Inflammatory macrophage treated with lipopolysaccharide for 1 hour (primary cell): Measurements from ENCODE around the gene WDFY4.

ENCODE experiments used
- DNase-seq, 2 donors: peaks; one replicate each; pipeline ENCODE4 v3.0.0-alpha.2; 2020 to 2022

WDFY4 gene

DNA sequence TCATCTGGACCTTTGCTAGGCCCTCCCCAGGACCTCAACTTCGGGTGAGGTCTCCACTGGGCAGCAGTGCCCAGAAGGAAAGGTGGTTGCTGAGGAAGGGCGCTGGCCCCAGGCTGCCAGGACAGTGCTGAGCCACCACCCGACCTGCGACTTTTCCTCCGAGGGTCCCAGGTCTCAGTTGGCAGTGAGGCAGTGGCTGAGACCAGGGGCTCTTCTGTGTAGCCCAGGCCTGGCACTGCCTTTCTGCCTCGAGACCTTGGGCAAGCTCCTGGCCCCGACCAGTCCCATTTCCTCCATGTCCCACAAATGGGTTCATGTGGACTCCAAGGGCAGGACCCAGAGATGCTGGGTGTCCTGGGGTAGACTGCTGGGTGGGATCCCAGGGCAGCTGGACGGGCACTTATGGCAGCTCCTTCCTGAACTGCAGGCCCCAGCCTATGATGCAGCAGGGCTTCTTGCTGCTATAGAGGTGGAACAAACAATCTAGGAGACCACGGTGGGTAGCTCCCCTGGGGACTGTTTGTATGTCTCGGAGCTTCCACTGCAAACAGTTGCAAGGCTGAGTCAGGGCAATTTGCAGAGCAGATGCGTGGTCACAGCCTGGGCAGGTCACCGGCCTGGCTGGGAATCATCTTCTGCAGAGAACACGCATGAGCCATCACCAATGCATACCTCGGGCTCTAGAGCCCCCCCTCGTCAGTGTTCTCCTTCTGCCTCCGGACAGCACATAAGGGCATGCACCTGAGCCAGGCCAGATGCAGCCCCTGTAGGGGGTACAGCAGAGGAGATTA, 272.9 kb downstream of the WDFY4 start:
- no peak for DNase-seq

DNA sequence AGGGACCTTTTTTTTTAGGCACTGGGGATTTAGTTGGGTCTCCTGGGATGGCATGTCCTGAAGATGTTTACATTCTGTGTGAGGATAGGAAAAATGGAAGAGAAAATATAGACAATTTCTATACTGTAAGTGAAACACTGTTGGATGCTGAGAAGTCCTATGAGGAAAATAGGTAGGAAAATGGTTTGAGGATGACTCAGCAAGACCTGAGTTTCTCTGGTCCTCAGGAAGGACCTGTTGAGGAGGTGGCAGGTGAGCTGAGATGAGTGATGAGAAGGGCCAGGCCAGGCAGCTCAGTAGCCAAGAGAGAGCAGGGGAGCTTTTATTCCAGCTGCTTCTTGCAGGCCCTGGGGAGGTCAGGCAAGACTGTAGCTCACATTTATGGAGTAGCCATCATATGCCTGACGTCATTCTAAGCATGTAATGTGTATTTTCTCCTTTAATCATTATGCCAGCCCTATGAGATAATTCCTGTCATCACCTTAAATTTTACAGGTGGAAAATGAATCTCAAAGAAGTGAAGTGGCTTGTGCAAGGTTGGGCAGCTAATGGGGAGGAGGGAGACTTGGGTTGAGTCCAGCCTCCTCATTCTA, 274.0 kb downstream of the WDFY4 start:
- no peak for DNase-seq

DNA sequence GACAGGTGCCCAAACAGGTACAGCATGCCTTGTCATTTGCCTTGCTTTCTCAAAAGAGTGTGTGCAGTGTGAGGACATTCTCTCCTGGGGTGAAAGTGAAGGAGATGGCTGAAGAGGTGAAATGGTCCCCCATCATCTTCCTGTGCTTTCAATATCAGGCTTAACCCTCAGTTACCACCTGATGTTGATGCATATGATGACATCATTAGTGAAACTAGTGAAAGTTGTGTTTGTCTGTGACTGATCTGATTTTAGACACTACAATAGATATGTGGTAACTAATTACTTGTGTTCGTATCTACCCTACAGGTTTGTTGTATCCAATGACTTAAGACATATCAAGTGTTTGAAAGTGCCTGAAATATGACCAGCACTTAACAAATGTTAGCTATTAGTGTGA, 279.4 kb downstream of the WDFY4 start:
- DNase-seq = no peak

DNA sequence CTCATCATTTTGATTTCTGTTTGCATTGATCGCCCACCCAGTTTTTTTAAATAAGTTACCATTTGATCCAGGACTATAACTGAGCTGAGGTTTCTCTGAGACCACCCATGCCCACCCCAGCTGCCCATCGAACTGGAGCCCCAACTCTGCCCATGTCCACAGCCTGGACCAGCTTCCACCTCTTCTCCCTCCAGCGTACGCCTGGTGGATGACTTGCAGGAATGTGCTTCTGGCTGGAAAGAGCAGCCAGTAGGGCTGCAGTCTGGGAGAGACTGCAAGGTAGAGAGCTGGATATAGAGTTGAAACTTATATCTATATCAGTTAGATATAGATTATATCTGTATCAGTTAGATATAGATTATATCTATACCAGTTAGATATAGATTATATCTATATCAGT, 280.8 kb downstream of the WDFY4 start:
- DNase-seq = no peak

DNA sequence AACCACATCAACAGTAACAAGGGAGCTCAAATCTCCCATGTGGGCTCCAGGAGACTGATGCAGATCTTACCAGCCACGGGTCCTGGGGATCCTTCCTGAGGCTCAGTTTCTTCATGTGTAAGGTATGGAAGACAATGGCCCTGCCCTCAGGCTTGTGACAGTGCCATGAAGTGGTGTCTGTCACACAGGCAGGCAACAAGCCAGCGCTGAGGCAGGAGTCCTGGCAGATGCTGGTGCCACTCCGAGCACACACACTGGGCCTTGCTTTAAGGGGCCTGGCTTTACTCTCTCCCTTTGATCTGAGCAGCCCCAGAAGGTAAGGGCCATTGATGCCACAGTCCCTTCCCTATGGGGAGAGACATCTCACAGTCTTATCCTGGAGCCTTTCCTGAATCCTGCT, 283.4 kb downstream of the WDFY4 start:
- DNase-seq = no peak

DNA sequence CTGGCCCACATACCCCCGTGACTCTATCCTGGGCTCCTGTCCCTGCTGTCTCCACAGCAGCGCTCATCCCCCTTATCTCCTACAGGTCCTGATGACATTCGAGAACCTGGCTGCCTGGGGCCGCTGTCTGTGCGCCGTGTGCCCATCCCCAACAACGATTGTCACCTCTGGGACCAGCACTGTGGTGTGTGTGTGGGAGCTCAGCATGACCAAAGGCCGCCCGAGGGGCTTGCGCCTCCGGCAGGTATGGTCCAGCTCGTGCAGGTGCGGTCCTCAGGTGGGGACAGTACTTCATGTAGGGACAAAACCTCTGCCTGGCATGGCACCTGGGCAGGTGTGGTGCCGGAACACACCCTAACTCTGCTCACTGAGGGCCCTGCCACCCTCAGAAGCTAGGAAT, 285.4 kb downstream of the WDFY4 start:
- DNase-seq = no peak

DNA sequence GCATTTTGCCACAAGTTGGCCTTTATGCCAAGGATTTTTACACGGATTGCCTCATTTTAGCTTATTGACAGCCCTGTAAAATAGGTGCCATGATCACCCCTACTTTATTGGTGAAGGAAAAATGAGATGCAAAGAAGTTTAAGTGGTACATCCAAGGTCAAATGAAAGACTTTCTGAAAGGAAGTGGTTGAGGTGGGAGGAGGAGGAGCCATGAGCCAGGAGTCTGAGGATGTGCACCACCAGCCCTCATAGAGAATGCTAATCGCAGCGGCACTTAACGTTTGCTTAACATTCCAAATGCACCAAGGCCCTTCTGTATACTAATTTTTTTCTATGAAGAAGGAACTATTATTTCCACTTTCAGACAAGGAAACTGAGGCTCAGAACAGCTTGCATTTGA, 286.0 kb downstream of the WDFY4 start:
- DNase-seq = no peak

DNA sequence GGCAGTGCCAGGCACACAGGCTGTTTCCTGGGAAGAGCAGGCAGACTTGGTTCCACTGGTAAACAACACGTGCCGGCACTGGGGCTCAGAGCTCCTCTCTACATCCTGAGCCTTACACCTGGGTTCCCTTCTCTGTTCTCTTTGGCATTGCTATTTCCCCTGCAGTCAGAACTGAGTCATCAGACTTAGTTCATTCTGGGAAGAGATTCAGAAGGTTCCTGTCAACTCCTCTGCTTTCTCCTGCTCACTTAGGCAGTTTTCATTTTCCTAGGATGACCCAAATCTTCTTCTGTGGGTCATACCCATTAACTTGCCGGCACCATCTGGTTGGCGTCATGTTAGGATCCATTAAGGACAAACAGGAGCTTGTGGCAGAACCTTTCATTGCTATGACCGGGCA, 288.4 kb downstream of the WDFY4 start:
- DNase-seq = no peak

DNA sequence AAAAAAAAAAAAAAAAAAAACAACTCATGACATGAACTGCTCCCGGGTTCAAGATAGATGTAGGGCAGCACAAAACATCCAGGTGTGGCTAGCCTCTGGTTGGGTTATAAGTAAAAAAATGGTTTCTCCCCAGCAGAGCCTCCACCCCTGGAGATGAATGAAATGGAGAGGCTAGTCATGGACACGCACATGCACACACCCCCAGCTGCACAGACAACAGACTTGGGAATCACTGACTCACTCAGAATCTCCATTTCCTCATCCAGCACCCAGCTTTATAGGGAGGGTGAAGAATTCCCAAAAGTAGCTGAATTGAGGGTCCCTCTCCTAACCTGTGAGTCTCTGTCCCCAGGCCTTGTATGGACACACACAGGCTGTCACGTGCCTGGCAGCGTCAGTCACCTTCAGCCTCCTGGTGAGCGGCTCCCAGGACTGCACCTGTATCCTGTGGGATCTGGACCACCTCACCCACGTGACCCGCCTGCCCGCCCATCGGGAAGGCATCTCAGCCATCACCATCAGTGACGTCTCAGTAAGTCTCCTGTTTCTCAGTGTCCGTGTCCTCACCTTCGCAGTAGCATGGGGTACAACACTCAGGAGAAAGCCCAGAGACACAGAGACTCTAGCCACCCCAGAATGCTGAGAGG, 290.0 kb downstream of the WDFY4 start:
- no peak for DNase-seq

DNA sequence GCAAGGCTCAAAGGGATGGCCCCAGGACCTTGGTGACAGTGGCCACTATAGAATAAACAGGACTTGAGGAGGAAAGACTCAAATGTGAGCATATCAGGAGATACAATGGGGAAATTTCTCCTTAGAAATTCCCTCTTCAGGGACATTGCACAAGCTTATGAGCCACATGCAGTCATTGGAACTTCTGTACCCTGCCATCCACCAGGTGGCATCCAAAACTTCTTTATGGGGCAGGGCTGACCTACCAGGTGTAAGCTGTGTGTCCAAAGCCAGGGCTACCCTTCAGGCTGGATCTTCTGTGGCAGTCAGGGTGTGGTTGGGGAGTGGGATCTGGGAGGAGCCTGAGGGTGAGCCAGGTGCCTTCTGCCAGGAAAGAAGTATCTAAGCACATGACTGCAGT, 291.5 kb downstream of the WDFY4 start:
- peak; percentile 17 to 53 for DNase-seq

DNA sequence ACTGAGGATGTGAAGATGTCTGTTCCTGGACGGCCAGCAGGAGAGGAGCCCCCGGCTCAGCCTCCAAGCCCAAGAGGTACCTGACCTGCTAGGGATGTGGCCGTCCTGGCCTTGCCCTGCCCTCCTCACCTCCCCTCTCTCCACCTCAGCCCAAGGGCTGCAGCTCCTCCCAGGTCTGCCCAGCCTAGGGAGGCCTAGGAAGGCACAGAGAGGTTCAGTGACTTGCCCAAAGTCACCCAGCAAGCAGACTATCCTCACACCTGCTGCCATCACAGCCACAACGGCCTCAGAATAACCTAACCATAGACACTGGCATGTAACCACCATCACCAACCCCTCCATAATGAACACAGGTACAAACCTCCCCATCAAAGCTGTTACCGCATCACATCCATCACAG, 293.6 kb downstream of the WDFY4 start:
- no peak for DNase-seq

DNA sequence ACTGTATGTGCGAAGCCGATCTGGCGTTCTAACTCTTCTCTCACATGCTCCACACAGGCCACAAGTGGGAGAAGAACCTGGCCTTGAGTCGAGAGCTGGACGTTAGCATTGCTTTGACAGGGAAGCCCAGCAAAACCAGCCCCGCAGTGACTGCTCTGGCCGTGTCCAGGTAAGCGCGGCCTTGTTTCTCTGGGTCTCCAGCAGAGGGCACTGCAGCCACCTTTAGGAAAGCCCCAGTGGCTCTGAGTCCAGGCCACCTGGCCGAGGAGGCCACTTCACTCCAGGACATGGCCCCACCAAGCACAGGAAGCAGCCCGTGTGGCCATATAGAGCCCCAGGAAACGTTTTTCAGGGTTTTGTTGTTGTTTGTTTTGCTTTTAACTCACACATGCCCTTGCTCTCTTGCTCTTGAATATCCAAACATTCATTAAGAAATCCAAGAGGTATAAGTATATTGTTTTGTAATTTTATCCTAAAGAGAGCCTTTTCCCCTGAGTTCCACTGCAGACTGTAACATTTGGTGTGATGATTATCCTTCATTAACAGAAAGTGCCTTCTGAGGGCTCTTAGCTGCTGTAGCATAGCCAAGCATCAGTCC, 296.7 kb downstream of the WDFY4 start:
- peak; percentile 7 to 20 for DNase-seq

DNA sequence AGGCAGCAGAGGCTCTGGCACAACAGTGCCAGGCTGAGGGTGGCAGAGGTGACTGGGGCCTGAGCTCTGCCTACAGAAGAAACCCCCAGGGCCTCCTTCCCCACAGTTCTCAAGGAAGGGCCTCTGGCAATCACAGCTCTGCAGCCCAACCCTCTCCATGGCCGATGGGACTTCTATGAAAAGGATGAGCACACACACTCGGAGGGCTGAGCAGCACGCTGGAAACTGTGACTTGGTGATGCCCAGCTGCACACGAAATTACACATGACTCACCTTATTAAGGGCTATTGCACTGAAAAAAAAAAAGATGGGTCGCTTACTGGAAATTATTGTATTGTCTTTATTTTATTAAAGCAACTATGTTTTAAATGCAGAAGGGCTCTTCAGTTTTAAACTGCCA, 297.9 kb downstream of the WDFY4 start:
- DNase-seq = no peak

DNA sequence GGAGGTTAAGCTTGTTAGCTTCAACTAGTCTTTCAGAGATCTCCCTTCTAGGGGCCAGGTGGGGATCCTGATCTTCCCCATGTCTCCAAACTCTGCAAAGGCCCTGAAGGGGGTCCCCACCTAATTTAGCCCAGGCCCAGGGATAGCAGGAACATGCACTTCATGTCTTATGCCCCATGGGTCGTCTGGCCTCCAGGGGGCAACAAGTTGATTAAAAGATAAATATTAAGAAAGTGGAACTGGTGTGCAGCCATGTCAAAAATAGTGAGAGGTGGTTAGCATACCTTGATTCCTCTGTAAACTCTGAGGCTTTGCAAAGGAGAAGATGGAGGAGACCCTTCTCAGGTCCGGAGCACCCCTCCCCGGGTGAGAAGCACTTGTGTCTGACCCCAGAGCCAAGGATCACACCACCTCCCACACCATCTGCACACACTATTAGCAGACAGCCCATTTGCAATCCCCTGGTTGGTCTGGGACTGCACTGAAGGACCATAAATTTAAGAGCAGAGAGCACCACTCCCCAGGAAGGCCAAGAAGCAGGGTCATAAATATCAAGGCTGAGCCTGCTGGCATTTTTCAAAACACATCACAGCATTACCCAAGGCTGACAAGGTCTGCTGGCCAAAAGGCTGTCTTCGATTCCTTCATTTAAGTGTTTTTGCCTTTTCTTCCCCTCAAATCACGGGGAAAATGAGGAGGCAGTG, 299.1 kb downstream of the WDFY4 start:
- DNase-seq = no peak

DNA sequence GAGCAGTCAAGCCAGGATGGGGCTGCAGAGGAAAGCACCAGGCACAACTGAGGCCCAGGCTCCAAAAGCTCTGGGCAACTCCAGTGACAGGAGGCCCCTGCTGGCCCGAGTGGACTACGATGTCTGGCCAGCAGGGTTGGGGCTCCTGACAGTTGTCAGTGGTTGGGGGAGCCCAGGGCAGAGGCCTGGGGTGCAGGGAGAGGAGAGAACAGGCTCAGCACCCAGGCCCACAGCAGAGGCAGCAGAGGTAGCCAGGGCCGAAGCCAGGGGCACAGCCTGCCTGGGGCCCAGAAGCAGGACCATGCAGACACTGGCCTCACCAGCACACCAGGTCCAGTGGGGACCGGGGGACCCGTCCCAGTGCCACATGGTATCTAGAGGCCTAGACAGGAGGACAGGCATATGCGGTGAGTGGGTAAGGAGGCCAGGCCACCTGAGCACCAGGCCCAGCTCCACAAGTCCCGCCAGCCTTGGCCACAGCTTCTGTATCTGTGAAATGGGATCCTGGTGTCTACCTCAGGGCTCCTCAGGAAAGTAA, 301.0 kb downstream of the WDFY4 start:
- no peak for DNase-seq

DNA sequence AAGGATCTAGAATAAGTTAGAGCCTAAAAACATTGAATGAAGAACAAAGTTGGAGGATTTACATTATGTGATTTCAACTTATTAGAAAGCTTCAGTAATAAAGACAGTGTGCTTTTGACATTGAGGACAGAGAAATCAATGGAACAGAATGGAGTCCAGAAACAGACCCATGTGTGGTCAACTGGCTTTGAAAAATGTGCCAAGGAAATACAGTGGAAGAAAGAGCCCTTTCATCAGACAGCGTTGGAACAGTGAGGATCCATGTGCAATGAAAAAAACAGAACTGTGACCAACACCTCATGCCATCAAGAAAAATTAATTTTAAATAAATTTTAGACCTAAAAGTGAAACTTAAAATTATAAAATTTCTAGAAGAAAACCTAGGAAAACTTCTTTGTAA, 305.6 kb downstream of the WDFY4 start:
- no peak for DNase-seq

DNA sequence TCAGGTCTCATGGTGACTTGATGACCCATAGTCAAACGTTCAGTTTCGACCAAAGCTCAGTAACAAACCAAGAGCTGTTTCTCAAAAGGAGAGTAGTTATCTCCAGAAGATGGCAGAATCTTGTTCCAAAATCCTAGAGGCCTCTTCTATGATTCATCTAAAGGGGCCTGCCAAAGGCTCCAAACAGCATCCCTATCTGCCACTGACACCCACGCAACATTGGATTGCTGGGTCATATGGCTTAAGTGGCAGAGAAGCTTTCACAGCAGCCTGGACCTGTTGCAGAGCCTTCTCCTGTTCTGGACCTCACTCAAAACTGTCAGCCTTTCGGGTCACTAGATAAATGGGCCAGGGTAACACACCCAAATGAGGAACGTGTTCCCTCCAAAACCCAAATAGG, 309.0 kb downstream of the WDFY4 start:
- no peak for DNase-seq

DNA sequence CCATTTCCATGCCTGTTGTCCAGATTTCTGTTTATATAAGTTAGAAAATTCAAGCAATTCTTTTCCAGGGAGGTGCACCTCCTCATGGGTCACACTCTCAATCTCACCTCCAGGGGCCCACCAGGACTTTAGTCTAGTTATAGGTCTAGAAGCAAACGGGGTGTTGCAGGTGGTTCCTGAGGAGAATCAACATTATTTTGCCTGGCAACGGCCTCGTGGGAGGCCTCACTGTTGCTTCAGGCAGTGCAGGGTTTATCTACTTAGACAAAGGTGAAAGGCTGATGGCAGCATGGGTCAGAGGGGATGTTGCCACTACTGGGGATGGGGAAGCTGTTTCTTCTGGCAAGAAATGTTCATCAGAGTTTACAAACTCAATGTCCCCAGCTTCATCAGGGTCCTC, 311.7 kb downstream of the WDFY4 start:
- no peak for DNase-seq

DNA sequence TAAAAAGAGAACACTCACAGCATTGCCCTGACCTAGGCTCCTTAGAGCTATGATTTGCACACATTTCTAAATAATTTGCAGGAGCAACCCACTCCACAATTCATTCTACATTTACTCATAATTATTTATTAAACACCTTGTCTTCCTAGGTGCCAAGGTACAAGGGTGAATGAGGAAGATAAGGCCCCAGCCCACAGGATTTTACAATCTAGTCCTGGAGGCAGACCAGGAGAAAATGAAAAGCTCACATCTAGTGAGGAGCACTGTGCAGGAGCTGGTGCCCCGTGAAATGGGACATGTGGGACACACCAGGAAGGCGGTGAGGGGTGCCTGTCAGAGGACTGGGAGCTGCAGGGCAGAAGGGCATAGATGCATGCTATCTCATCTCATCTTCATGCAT, 314.7 kb downstream of the WDFY4 start:
- no peak for DNase-seq

DNA sequence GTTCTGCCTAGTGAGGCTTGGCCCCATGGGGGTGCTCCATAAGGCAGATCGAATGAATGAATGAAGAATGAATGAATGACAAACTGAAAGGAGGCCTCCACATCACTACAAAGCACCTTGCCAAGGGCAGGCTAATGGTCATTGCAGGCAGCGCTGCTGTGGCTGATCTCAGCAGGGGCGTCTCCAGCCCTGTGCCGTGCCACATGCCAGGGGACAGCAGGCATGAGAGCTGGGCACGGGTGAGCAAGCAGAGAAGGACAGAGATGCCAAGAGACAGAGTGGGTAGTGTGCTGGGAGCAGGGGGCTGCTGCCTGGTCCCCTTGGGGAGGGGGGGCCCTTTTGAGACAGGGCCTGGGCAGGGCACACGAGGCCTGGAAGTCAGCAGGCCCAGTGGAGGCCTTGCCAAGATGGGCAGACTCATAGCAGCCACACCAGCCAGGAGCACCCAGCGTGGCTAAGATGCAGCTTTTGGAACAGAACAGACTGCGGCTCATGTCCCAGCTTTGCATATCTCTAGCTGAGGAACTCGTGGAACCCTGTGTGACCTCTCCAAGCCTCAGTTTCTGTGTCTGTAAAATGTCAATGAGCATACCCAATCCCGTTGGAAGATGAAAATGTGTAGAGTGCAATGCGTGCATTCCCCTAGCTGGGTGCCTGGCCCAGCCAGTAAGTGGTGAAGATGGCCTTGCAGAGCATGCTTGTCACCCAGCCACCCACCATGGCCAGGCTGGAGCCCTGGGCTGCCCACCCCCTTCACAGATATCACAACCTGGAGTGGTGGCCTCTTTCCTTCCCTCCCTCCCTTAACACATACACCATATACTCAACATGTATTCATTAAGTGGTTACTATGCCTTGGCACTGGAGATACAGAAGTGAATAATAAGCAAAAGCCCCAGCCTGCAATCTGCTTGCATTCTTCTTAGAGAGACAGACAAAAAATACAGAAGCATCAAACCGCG, 316.0 kb downstream of the WDFY4 start:
- DNase-seq = no peak

DNA sequence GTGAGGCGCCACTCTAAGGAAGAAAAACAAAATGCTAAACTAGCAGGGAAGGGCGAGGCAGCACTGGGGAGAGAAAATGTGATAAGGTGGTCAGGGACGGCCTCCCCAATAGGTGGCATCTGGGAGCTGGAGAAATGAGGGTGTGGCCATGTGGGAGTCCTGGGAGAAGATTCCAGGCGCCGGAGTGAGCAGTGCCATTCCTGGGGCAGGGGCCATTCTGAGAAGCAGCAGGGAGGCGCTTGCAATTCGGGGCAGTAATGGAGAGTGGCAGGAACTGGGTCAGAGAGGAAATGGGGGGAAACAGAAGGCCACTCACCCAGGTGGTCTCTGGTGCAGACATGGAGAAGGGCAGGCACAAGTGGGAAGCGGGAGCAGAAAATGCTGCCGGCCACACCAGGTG, 316.7 kb downstream of the WDFY4 start:
- DNase-seq = no peak
